Chondrocyte (in vitro differentiated cells): ENCODE results near the gene CSNK1D. TPM values are rescaled to one million over a fixed set of nuclear protein-coding genes. Genes with fewer than 3 reads are reported as not detected.

Experiments
- DNase-seq: peaks from one replicate; pipeline ENCODE4 v3.0.0; 2021; ENCODE audit warnings: mixed read lengths, low spot score
- H3K27ac Mint-ChIP-seq: one replicate; pipeline ENCODE4 v1.8.0; 2021; ENCODE audit warnings: mild to moderate bottlenecking, moderate library complexity, mixed read lengths; ENCODE audit not compliant: unreplicated experiment
- H3K27me3 Mint-ChIP-seq: 2 replicates; pipeline ENCODE4 v1.8.0; 2021; ENCODE audit warnings: low read depth, mixed read lengths
- H3K36me3 Mint-ChIP-seq: 2 replicates; pipeline ENCODE4 v1.8.0; 2021; ENCODE audit warnings: low read depth, mixed read lengths
- H3K4me1 Mint-ChIP-seq: 2 replicates; pipeline ENCODE4 v1.8.0; 2021; ENCODE audit warnings: low read depth, mild to moderate bottlenecking, mixed read lengths
- H3K4me3 Mint-ChIP-seq: one replicate; pipeline ENCODE4 v1.8.0; 2021; ENCODE audit warnings: mild to moderate bottlenecking, moderate library complexity, mixed read lengths; ENCODE audit not compliant: unreplicated experiment
- H3K9me3 Mint-ChIP-seq: 2 replicates; pipeline ENCODE4 v1.8.0; 2021; ENCODE audit warnings: low read depth, mixed read lengths
- CTCF ChIP-seq: fragments of 200-600 bp; sonication (generic); IDR thresholded peaks from 2 replicates; pipeline ENCODE4 v1.5.0; 2021; ENCODE audit warnings: antibody characterized with exemption, mild to moderate bottlenecking, moderate library complexity
- total RNA-seq: library from RNA; stranded (reverse); gene quantifications from 3 replicates; pipeline ENCODE4 v1.2.1, GENCODE V29; 2021

Gene CSNK1D
- total RNA-seq, 1 donor from 2014 or later, result 93.0 TPM

- Mint-ChIP-seq H3K4me1 (peaks cover 34% of the 10 kb centered on the region), H3K9me3 (no peaks in the 10 kb centered on the region), H3K36me3 (no peaks in the 10 kb centered on the region), H3K27me3 (no peaks in the 10 kb centered on the region), H3K27ac (no peak overlapping the region), H3K4me3 (no peak overlapping the region)
- no peak for TF ChIP-seq CTCF
- DNase-seq, result no peak
These were observed 41.1 kb downstream of the CSNK1D start for GRCh38 chr17:82232322-82232820.

GRCh38 chr17:82231562-82232321 is 41.8 kb downstream of the CSNK1D start:
- H3K36me3 Mint-ChIP-seq, result no peaks in the 10 kb centered on the region
- H3K27ac Mint-ChIP-seq, result no peak overlapping the region
- no peak for DNase-seq
- TF ChIP-seq CTCF, result no peak
- no peaks in the 10 kb centered on the region for H3K9me3 Mint-ChIP-seq
- H3K4me3 Mint-ChIP-seq, result peak overlapping the region; percentile 56
- H3K27me3 Mint-ChIP-seq, result no peaks in the 10 kb centered on the region
- H3K4me1 Mint-ChIP-seq, result peaks cover 33% of the 10 kb centered on the region

- Mint-ChIP-seq H3K27me3 (no peaks in the 10 kb centered on the region), H3K36me3 (no peaks in the 10 kb centered on the region), H3K9me3 (no peaks in the 10 kb centered on the region), H3K4me1 (peaks cover 29% of the 10 kb centered on the region), H3K27ac (no peak overlapping the region), H3K4me3 (peak overlapping the region; percentile 56)
- TF ChIP-seq CTCF, result peak; percentile 37
- DNase-seq, result no peak
These were observed 42.3 kb downstream of the CSNK1D start for GRCh38 chr17:82231312-82231561.

GRCh38 chr17:82230609-82231311 is 42.7 kb downstream of the CSNK1D start:
- Mint-ChIP-seq H3K36me3 (no peaks in the 10 kb centered on the region), H3K27me3 (no peaks in the 10 kb centered on the region), H3K9me3 (no peaks in the 10 kb centered on the region), H3K27ac (no peak overlapping the region), H3K4me1 (peaks cover 24% of the 10 kb centered on the region), H3K4me3 (peak overlapping the region; percentile 85)
- TF ChIP-seq CTCF, result peak; percentile 73
- no peak for DNase-seq

GRCh38 chr17:82229698-82230608 is 43.5 kb downstream of the CSNK1D start:
- no peak for TF ChIP-seq CTCF
- no peak for DNase-seq
- no peaks in the 10 kb centered on the region for H3K9me3 Mint-ChIP-seq
- peak overlapping the region; percentile 85 for H3K4me3 Mint-ChIP-seq
- H3K4me1 Mint-ChIP-seq, result peaks cover 18% of the 10 kb centered on the region
- no peaks in the 10 kb centered on the region for H3K36me3 Mint-ChIP-seq
- peak overlapping the region; percentile 88 for H3K27ac Mint-ChIP-seq
- H3K27me3 Mint-ChIP-seq, result no peaks in the 10 kb centered on the region
